Activated CD4-positive, alpha-beta T cell treated with anti-CD3 and anti-CD28 coated beads, Interleukin-2, amount 50 U/mL, for 24 hours (primary cell): ENCODE results near the gene TYK2.
"Not testable (repeated sequence)": the region's sequence is repeated elsewhere in the genome, so short reads cannot be mapped to it uniquely, and the experiment has no call there.

Experiments
- DNase-seq, 2 donors: peaks; one replicate each; pipeline ENCODE4 v3.0.0-alpha.2; 2020; ENCODE audit warnings: low read depth in 1 of 2, low spot score in 1 of 2

The TYK2 gene

GRCh38 chr19:10378124-10378523, 2.2 kb downstream of the TYK2 start:
- DNase-seq, result no peak

GRCh38 chr19:10377140-10377640, 3.2 kb downstream of the TYK2 start:
- DNase-seq, result not testable (repeated sequence)

GRCh38 chr19:10374931-10375330, 5.4 kb downstream of the TYK2 start:
- DNase-seq, result no peak

- DNase-seq, result no peak
These were observed 7.7 kb downstream of the TYK2 start for GRCh38 chr19:10372690-10373089.

GRCh38 chr19:10368101-10368803, 12.1 kb downstream of the TYK2 start:
- DNase-seq, result no peak

- not testable (repeated sequence) for DNase-seq
These were observed 13.3 kb downstream of the TYK2 start for GRCh38 chr19:10366950-10367512.

GRCh38 chr19:10365518-10365917, 14.9 kb downstream of the TYK2 start:
- no peak for DNase-seq

- no peak for DNase-seq
These were observed 15.7 kb downstream of the TYK2 start for GRCh38 chr19:10364644-10365043.

GRCh38 chr19:10363789-10364281, 16.5 kb downstream of the TYK2 start:
- no peak for DNase-seq

GRCh38 chr19:10362259-10362658, 18.1 kb downstream of the TYK2 start:
- DNase-seq, result no peak

- DNase-seq, result no peak
These were observed 18.8 kb downstream of the TYK2 start for GRCh38 chr19:10361569-10362011.

GRCh38 chr19:10356431-10356830, 23.9 kb downstream of the TYK2 start:
- DNase-seq, result no peak

- DNase-seq, result peak in 1 of 2 donors; percentile 35
These were observed 26.5 kb downstream of the TYK2 start for GRCh38 chr19:10353793-10354391.

GRCh38 chr19:10352764-10353671, 27.4 kb downstream of the TYK2 start:
- no peak for DNase-seq

GRCh38 chr19:10346509-10346908, 33.9 kb downstream of the TYK2 start:
- no peak for DNase-seq

GRCh38 chr19:10344780-10345179, 35.6 kb downstream of the TYK2 start:
- DNase-seq, result no peak

- no peak for DNase-seq
These were observed 36.9 kb downstream of the TYK2 start for GRCh38 chr19:10343495-10343894.

GRCh38 chr19:10339977-10340376, 40.4 kb downstream of the TYK2 start:
- no peak for DNase-seq

GRCh38 chr19:10339380-10339960, 40.9 kb downstream of the TYK2 start, which contains the start of gene ICAM3:
TSS of gene ICAM3 (minus strand) at chr19:10339624. CDS start at chr19:10339614, 10 bp downstream.
- DNase-seq, result peak in 1 of 2 donors; percentile 56

GRCh38 chr19:10338940-10339339, 41.4 kb downstream of the TYK2 start:
- DNase-seq, result no peak

- DNase-seq, result not testable (repeated sequence)
These were observed 43.6 kb downstream of the TYK2 start for GRCh38 chr19:10336725-10337124.
